Mesenteric fat pad (tissue), 1 donor: ENCODE results near the gene EYS. TPM values are rescaled to one million over a fixed set of nuclear protein-coding genes. Genes with fewer than 3 reads are reported as not detected.

Experiments used
- DNase-seq: peaks from one replicate; pipeline ENCODE4 v3.0.0-alpha.2; 2020; ENCODE audit warnings: low spot score
- total RNA-seq: library from RNA; stranded (reverse); fragmentation: NEBNext Ultra II Directional; extraction: Animal tissue kit (Norgen Biotek cat#: 25700); gene quantifications from one replicate; pipeline ENCODE4 v1.2.1, GENCODE V29; 2021
- donor health status: DM: yes; HTN: yes; CAD: no.

The EYS gene
- total RNA-seq, 1 donor from 2014 or later: 0.48 TPM

- DNase-seq: no peak
These were observed 1531.7 kb downstream of the EYS start for GRCh38 chr6:64175296-64175695.

DNA sequence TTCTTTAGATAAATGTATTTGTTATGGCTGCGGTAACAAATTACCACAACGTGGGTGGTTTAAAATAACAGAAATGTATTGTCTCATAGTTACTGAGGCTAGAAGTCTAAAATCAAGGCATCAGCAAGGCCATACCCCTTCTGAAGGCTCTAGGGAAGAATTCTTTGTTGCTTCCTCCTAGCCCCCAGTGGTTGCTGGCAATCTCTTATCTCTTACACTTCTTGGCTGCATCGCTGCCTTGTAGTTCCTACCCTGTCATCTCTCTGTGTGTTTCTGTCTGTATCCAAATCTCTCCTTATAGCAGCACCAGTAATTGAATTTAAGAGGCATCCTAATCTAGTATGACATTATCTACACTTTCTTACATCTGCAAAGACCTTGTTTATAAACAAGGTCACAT is 1536.7 kb downstream of the EYS start:
- no peak for DNase-seq

- no peak for DNase-seq
These were observed 1546.5 kb downstream of the EYS start for GRCh38 chr6:64160486-64160885.

DNA sequence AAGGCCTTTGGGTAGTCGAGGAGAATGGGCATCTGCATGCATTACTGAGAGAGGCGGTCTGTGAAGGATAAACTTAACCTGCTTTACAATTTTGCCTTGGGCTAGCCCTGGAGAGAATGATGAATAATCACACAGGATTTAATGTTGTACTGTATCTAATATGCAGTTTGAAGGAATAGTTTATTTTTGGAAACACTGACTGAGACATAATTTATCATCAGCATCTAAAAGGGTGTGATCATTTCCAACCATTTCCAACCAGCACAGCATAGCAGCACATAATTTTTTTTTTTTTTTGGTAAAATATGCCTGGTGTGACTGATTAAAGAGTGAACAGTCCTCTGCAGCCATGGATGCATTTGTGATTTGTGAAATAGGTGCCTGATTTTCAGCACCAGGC is 1552.0 kb downstream of the EYS start:
- DNase-seq: no peak

DNA sequence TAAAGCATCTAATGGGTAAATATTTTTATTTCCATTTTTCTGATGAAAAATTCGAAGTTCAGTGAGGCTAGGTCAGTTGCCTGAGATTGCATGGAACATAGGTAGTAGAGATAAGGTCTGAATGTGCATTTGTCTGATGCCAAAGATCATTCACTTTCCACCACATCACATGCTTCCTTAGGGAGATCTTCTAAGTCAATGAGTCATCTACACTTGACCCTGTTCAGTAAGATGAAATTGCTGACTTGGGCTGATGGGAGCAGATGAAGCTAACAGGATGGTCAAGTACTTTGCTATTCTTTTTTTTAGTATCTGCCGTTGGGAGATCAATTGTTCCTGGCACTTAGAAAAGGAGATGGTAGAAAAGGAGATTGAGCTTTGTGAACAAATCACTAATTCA is 1560.2 kb downstream of the EYS start:
- no peak for DNase-seq

DNA sequence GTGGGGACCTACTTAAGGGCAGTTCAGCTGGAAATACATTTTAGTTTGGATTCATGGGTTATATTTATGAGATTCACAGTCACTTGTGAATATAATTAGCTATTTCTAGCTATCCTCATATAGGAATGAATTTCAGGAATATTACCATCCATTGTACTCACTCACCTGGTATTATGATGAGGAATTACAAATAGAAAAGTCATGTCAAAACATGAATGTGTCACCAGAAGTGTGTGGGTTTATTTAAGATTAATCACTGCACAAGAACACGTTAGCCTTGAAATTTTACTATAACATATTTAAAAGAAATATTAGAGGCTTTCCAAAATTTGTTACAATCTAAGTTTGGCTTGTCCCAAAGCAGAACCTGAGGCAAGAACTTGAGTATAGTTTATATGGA is 1560.9 kb downstream of the EYS start:
- DNase-seq: no peak

DNA sequence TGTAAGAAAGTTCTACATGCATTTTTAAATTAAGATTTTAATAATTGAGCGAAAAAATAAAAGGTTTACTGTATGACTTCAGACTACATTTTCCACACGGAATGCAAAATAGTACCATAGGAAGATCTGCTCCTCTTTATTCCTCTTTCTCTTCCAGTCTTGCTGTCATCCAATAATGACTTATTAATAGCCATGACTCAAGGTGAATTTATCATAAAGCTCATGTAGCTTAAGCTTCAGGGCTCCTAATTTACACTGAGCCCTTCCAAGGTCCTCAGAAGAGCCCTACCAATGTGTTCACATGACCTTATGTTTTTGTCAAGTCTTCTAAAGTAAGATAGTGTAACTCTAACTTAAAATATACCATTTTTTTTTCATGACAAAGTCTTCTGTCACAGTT is 1561.4 kb downstream of the EYS start:
- DNase-seq: no peak

GRCh38 chr6:64143101-64143500 is 1563.9 kb downstream of the EYS start:
- no peak for DNase-seq

GRCh38 chr6:64141680-64142079 is 1565.3 kb downstream of the EYS start:
- no peak for DNase-seq

DNA sequence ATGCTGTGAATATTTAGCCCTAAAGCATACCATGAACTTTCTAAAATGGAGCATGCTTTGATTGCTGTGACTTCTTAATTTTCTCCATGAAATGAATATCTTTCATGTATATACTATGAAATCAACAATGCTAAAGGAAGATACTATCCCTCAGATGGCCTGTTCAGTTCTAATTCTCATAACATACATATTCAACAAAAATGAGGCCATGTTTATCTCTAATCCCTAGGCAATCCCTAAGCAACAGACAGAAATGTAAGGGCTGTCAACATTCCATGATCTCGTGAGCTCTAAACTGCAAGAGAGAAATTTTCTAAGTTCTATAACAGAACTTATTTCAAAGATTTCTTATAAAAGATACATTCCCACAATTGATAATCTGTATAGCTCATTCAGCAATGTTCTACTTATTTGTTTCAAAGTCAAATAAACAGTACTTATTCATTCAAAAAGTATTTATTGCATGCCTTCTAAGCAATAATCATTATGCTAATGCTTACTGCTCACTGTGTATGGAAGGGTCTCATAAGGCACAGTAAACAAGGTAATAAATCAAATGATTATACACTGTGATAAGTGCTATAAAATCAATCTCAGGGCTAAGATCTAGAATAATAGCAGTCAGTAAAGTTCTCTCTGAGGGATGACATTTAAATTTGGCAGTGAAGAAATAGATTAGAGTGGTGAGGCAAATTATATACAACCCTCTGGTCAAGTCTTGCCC is 1578.6 kb downstream of the EYS start:
- DNase-seq: no peak

DNA sequence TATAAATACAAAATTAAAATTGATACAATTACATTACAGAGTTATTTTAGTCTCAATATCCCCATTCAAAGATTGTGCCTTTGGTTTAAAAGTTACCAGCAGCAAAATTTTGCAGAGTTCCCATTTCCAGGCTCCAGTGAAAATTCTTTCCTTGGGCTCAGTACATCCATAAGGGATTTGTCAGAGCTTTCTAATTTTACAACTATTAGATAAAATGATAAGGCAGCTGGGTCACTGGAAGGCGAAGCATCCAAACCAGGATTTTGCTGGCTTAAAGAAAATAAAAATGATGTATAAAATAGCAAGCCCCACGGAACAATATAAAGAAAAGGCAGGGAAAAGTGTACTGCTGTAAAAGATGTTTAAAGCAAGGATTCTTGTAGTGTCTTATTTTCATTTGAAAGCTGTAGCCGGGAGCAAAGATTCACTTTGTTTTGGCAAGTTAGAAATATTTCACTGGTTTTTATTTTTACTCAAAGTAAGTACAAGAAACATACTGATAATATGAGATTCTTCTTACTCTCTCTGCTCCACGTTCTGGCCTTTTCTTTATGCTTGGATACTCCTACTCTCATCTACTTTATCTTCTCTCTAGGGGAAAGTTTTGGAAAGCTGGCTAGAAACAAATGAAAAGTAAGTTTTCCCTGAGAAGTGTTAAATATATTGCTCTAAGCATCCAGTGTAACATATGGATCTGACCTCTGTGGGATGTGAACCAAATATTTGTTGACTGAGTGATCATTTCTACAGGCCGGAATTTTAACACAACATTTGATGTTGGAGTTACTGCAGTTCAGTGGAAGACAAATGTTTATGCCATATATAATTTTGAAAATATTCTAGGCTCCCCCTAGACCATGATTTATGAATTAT is 1583.0 kb downstream of the EYS start:
- no peak for DNase-seq

DNA sequence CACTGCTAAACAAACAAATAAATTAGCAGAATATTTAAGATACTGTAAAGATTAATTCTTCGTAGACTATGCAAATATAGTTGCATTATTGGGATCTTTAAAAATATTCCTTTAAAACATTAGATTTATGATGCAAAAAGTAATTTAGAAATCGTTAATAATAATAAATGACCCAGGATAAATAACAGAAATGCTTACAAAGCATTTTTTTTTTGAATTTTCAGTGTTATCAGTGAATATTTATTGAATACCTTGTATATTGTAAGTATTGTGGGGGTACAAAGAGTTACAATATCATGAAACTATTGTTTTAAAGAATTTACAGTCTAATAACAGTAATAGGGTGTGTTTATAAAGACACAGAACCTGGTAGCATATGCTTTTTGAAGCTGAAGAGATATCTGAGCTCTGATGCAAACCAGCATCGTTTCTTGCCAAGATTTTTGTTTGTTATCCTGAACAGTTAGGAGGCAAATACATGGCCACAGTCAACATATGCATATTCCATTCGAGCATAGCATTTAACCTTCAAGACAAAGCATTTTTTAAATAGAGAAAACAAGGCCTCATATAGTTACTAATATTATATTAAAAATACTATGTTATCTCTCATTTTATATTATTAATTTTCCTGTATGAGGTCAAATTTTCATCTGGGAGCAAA is 1584.2 kb downstream of the EYS start:
- no peak for DNase-seq

DNA sequence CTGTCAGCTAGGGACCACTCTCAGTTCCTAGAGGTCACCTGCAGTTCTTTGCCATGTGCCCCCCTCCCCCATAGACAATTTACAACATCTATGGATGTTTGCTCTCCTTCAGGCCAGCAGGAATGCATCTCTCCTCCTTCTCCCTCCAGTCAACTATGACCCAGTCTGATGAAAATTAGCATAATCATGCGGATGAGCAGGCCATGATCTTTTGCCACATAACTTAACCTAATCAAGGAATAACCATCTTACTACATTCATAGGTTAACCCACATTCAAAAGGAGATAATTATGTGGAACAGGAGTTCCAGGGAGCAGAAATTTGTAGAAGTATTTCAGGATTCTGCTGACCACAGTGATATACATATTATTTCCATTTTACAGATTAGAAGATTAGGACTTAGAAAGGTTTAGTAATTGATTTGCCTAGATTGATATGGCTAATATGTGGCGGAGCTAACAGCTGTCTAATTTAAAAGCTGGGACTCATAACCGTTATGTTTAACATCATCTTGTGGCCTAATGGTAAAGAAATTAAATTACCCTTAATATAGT is 1585.9 kb downstream of the EYS start:
- no peak for DNase-seq

DNA sequence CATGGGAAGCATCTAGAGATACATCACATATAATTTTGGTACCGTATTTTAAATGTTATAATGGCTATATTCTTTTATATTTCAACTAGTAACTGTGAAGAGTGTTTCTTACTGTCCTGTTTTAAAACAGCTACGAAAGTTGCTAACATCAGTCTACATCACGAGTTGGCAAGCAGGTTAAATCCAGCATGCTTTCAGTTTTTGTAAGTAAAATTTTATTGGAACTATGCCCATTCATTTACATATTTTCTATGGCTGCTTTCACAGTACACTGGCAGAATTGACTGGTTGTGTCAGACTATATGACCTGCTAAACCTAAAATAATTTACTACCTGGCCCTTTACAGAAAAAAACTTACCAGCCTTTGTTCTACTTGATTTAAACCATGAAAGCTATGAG is 1593.3 kb downstream of the EYS start:
- DNase-seq: no peak

GRCh38 chr6:64104051-64104450 is 1603.0 kb downstream of the EYS start:
- no peak for DNase-seq

DNA sequence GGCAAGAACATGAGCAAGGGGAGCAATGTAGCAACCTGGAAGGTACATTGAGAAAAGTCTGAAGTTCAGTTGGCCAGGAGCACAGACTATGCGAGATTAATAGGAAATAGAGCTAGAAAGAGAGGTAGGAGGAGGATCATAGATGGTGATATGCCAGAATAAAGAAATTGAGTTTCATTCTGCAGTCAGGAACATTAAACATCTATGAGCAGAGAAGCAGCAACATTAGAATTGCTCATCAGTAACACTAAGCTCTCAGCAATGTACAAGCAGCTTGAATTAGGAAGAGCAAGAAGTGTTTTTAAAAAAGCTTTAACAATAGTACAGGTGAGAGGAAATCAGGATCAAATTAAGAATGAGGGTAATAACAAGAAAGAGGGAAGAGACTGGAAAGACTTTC is 1603.5 kb downstream of the EYS start:
- DNase-seq: no peak

- DNase-seq: no peak
These were observed 1606.2 kb downstream of the EYS start for GRCh38 chr6:64100702-64101303.

GRCh38 chr6:64090352-64090751 is 1616.7 kb downstream of the EYS start:
- no peak for DNase-seq

DNA sequence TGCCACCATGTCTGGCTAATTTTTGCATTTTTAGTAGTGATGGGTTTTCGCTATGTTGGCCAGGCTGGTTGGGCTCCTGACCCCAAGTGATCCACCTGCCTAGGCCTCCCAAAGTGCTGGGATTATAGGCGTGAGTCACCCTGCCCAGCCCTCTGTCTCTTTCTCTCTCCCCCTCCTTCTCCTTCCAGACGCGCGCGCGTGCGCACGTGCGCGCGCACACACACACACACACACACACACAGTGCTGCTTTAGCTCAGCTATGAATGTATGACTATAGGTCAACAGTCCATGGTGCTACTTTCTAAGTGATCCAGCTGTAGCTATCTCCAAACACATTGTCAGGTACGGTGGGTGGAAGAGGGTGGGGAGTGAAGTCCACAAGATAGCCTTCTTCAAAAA is 1621.9 kb downstream of the EYS start:
- DNase-seq: no peak

GRCh38 chr6:64084185-64084663 is 1622.8 kb downstream of the EYS start:
- no peak for DNase-seq

- no peak for DNase-seq
These were observed 1623.8 kb downstream of the EYS start for GRCh38 chr6:64083261-64083660.
